GM23338 (cell line): ENCODE measurements around the gene VAMP3. TPM values are rescaled to one million over a fixed set of nuclear protein-coding genes. Genes with fewer than 3 reads are reported as not detected.
A peak's percentile ranks its signal among the peaks of the same experiment; 100 is the strongest.

ENCODE experiments used
- ATAC-seq: fragments of 200-7000 bp; cut with Tn5 transposase; 3 replicates; pipeline ENCODE4 v1.9.1; 2020
- DNase-seq: peaks from one replicate; pipeline ENCODE4 v3.0.0-alpha.2; 2015; ENCODE audit warnings: low spot score
- H2AFZ ChIP-seq: fragments of 200-600 bp; sonication (generic); 2 replicates; pipeline ENCODE4 v1.8.0; 2016; ENCODE audit warnings: antibody characterized with exemption, mild to moderate bottlenecking, moderate library complexity
- H3F3A ChIP-seq: fragments of 200-600 bp; sonication (generic); replicated peaks from 2 replicates; pipeline ENCODE4 v1.8.0; 2017; ENCODE audit warnings: antibody characterized with exemption, mixed run types, low read depth
- H3K27ac ChIP-seq: fragments of 200-600 bp; sonication (generic); 2 replicates; pipeline ENCODE4 v1.6.1; 2016; ENCODE audit warnings: low read depth
- H3K27me3 ChIP-seq: fragments of 200-600 bp; sonication (generic); 2 replicates; pipeline ENCODE4 v1.8.0; 2016; ENCODE audit warnings: mild to moderate bottlenecking, mixed run types, moderate library complexity; ENCODE audit not compliant: insufficient read depth
- H3K36me3 ChIP-seq: fragments of 200-600 bp; sonication (generic); 2 replicates; pipeline ENCODE4 v1.8.0; 2016; ENCODE audit warnings: mild to moderate bottlenecking; ENCODE audit not compliant: insufficient read depth
- H3K4me1 ChIP-seq: fragments of 200-600 bp; sonication (generic); 2 replicates; pipeline ENCODE4 v1.8.0; 2016; ENCODE audit warnings: mild to moderate bottlenecking, moderate library complexity; ENCODE audit not compliant: insufficient read depth
- H3K4me2 ChIP-seq: fragments of 200-600 bp; sonication (generic); 2 replicates; pipeline ENCODE4 v1.7.1; 2017; ENCODE audit warnings: mixed run types
- H3K4me3 ChIP-seq: fragments of 200-600 bp; sonication (generic); 2 replicates; pipeline ENCODE4 v1.6.1; 2016; ENCODE audit warnings: mixed run types
- H3K79me2 ChIP-seq: fragments of 200-600 bp; sonication (generic); replicated peaks from 2 replicates; pipeline ENCODE4 v1.8.0; 2017; ENCODE audit warnings: mild to moderate bottlenecking; ENCODE audit not compliant: insufficient read depth
- H3K9me2 ChIP-seq: fragments of 200-600 bp; sonication (generic); 2 replicates; pipeline ENCODE4 v1.8.0; 2017; ENCODE audit not compliant: insufficient read depth
- H4K20me1 ChIP-seq: fragments of 200-600 bp; sonication (generic); replicated peaks from 2 replicates; pipeline ENCODE4 v1.8.0; 2017; ENCODE audit warnings: mild to moderate bottlenecking; ENCODE audit not compliant: insufficient read depth
- H3K27ac Mint-ChIP-seq: 2 replicates; pipeline ENCODE4 v1.8.0; 2020; ENCODE audit warnings: inconsistent platforms, mild to moderate bottlenecking, moderate library complexity, mixed read lengths
- H3K27me3 Mint-ChIP-seq: 3 replicates; pipeline ENCODE4 v1.8.0; 2022; ENCODE audit warnings: low read depth, mild to moderate bottlenecking, moderate library complexity, mixed read lengths, inconsistent platforms; ENCODE audit not compliant: insufficient read depth, poor library complexity
- H3K36me3 Mint-ChIP-seq: 3 replicates; pipeline ENCODE4 v1.8.0; 2021; ENCODE audit warnings: low read depth, mild to moderate bottlenecking, inconsistent platforms, moderate library complexity, mixed read lengths
- H3K4me1 Mint-ChIP-seq: 3 replicates; pipeline ENCODE4 v1.8.0; 2020; ENCODE audit warnings: mild to moderate bottlenecking, inconsistent platforms, mixed read lengths
- H3K4me3 Mint-ChIP-seq: 3 replicates; pipeline ENCODE4 v1.8.0; 2021; ENCODE audit warnings: moderate library complexity, mild to moderate bottlenecking, inconsistent platforms, mixed read lengths
- H3K9me3 Mint-ChIP-seq: 3 replicates; pipeline ENCODE4 v1.8.0; 2020; ENCODE audit warnings: moderate library complexity, mild to moderate bottlenecking, inconsistent platforms, mixed read lengths
- CREB1 ChIP-seq: fragments of 250-450 bp; sonication (Bioruptor Pico); IDR thresholded peaks from 2 replicates; pipeline ENCODE4 v1.5.0; 2020; ENCODE audit warnings: low read depth, mild to moderate bottlenecking, moderate library complexity
- EZH2 ChIP-seq: fragments of 200-600 bp; sonication (generic); IDR thresholded peaks from one replicate; pipeline ENCODE4 v1.8.0; 2017; ENCODE audit warnings: antibody characterized with exemption, mild to moderate bottlenecking, low read depth; ENCODE audit not compliant: unreplicated experiment
- EZH2phosphoT487 ChIP-seq: fragments of 200-600 bp; sonication (generic); IDR thresholded peaks from one replicate; pipeline ENCODE4 v1.8.1; 2018; ENCODE audit warnings: antibody characterized with exemption; ENCODE audit not compliant: unreplicated experiment
- JUNB ChIP-seq: IDR thresholded peaks from one replicate; pipeline ENCODE4 v1.6.1; 2016; ENCODE audit warnings: antibody characterized with exemption; ENCODE audit not compliant: unreplicated experiment
- POLR2AphosphoS5 ChIP-seq: IDR thresholded peaks from 2 replicates; pipeline ENCODE4 v1.6.1; 2016; ENCODE audit warnings: antibody characterized with exemption, low read depth
- ZNF114 ChIP-seq: fragments of 250-450 bp; sonication (Bioruptor Pico); IDR thresholded peaks from 2 replicates; pipeline ENCODE4 v1.5.0; 2020; ENCODE audit warnings: mild to moderate bottlenecking, moderate library complexity
- polyA plus RNA-seq: library from polyadenylated mRNA; unstranded; fragments of >200 nt; fragmentation: Nextera tagmentation; extraction: Ambion mirVana; gene quantifications from 2 replicates; pipeline ENCODE4 v1.2.1, GENCODE V29; 2016
- total RNA-seq: library from RNA; depleted of rRNA; stranded (reverse); fragments of >200 nt; shearing (Covaris generic); gene quantifications from 2 replicates; pipeline ENCODE4 v1.2.3, GENCODE V29; 2014
- TF ChIP-seq, protein P1 (sequence below), 2 experiments: fragments of 200-600 bp in 1 of 2; sonication (generic) in 1 of 2; conservative IDR thresholded peaks; 2 replicates each; pipeline versions ENCODE4 v1.5.1 to v1.6.1; 2016 to 2017; ENCODE audit warnings: antibody characterized with exemption in 2 of 2, low read depth in 2 of 2, mild to moderate bottlenecking in 2 of 2, moderate library complexity in 1 of 2
- TF ChIP-seq, protein P2 (sequence below): IDR thresholded peaks from 2 replicates; pipeline ENCODE4 v1.6.1; 2016; ENCODE audit warnings: antibody characterized with exemption
- TF ChIP-seq, protein P3 (sequence below): IDR thresholded peaks from one replicate; pipeline ENCODE4 v1.6.1; 2018; ENCODE audit warnings: antibody characterized with exemption; ENCODE audit not compliant: unreplicated experiment

The VAMP3 gene
- total and polyA plus RNA-seq, 2 experiments from 2014 or later: 16.3 to 43.0 TPM

DNA sequence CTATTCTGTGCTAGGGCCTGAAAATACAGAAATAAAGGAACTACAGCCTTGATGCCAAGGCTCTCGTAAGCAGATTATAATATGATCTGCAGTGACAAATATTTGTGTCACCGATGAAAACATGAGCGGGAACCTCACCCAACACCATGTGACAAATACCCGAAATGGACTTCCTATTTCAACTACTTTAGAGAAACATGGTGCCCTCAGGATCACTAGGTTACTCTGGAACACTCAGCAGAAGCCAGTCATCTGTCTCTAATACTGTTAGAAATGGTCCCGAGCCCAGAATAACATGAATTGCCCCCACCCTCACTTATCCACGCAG, 463 bp upstream of the VAMP3 start (continued):
- TF ChIP-seq, protein P1, sequence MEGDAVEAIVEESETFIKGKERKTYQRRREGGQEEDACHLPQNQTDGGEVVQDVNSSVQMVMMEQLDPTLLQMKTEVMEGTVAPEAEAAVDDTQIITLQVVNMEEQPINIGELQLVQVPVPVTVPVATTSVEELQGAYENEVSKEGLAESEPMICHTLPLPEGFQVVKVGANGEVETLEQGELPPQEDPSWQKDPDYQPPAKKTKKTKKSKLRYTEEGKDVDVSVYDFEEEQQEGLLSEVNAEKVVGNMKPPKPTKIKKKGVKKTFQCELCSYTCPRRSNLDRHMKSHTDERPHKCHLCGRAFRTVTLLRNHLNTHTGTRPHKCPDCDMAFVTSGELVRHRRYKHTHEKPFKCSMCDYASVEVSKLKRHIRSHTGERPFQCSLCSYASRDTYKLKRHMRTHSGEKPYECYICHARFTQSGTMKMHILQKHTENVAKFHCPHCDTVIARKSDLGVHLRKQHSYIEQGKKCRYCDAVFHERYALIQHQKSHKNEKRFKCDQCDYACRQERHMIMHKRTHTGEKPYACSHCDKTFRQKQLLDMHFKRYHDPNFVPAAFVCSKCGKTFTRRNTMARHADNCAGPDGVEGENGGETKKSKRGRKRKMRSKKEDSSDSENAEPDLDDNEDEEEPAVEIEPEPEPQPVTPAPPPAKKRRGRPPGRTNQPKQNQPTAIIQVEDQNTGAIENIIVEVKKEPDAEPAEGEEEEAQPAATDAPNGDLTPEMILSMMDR (conservative IDR thresholded peaks at IDR 0.05; ENCODE audit: low read depth in 2 of 2): no peak
- TF ChIP-seq, protein P2, sequence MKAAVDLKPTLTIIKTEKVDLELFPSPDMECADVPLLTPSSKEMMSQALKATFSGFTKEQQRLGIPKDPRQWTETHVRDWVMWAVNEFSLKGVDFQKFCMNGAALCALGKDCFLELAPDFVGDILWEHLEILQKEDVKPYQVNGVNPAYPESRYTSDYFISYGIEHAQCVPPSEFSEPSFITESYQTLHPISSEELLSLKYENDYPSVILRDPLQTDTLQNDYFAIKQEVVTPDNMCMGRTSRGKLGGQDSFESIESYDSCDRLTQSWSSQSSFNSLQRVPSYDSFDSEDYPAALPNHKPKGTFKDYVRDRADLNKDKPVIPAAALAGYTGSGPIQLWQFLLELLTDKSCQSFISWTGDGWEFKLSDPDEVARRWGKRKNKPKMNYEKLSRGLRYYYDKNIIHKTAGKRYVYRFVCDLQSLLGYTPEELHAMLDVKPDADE: no peak
- TF ChIP-seq ZNF114: no peak

DNA sequence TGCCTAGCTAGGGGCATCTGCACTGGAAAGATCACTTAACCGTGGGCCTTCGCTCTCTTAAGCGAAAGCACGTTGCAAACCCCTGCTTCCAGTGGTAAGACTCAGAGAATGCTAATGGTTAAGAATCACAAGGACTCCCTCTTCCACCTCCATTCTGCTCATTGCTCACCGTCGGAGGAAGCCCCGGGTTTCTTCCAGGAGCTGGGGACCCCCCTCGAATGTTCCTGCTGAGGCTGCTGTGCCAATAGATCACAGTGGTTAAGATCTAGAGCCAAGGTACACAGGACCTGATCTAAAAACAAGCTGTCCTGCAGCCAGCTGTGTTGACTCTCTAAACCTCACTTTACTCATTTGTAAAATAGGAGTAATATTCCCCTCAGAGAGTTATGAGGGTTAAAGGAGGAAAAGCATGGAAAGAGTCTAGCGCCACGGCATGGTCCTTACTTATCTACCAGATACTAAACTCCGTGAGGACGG, 765 bp downstream of the VAMP3 start:
- peak overlapping the region; percentile 90 for H3K4me3 Mint-ChIP-seq
- Histone ChIP-seq H3K9me2 (no peaks in the 10 kb centered on the region), H3K27ac (peak overlapping the region; percentile 83), H4K20me1 (peaks cover 13% of the 10 kb centered on the region), H3K79me2 (peaks cover 49% of the 10 kb centered on the region), H3K4me2 (peak overlapping the region; percentile 89), H3F3A (no peaks in the 10 kb centered on the region), H3K4me1 (peaks cover 7% of the 10 kb centered on the region), H2AFZ (no peak overlapping the region), H3K4me3 (peak overlapping the region; percentile 95), H3K36me3 (peaks cover under 1% of the 10 kb centered on the region; the same call in 1 of the 2 replicates), H3K27me3 (no peaks in the 10 kb centered on the region)
- H3K36me3 Mint-ChIP-seq: peaks cover 23% of the 10 kb centered on the region
- H3K9me3 Mint-ChIP-seq: no peaks in the 10 kb centered on the region
- H3K27ac Mint-ChIP-seq: peak overlapping the region; percentile 80
- no peak for DNase-seq
- H3K4me1 Mint-ChIP-seq: peaks cover 10% of the 10 kb centered on the region; the same call in 2 of the 3 replicates
- ATAC-seq: no peak
- peaks cover 2% of the 10 kb centered on the region for H3K27me3 Mint-ChIP-seq
- TF ChIP-seq, protein P2: no peak
- TF ChIP-seq, protein P1 (conservative IDR thresholded peaks at IDR 0.05; ENCODE audit: low read depth in 2 of 2): no peak
- TF ChIP-seq JUNB: no peak
- TF ChIP-seq EZH2phosphoT487: no peak
- TF ChIP-seq CREB1: no peak
- TF ChIP-seq, protein P3, sequence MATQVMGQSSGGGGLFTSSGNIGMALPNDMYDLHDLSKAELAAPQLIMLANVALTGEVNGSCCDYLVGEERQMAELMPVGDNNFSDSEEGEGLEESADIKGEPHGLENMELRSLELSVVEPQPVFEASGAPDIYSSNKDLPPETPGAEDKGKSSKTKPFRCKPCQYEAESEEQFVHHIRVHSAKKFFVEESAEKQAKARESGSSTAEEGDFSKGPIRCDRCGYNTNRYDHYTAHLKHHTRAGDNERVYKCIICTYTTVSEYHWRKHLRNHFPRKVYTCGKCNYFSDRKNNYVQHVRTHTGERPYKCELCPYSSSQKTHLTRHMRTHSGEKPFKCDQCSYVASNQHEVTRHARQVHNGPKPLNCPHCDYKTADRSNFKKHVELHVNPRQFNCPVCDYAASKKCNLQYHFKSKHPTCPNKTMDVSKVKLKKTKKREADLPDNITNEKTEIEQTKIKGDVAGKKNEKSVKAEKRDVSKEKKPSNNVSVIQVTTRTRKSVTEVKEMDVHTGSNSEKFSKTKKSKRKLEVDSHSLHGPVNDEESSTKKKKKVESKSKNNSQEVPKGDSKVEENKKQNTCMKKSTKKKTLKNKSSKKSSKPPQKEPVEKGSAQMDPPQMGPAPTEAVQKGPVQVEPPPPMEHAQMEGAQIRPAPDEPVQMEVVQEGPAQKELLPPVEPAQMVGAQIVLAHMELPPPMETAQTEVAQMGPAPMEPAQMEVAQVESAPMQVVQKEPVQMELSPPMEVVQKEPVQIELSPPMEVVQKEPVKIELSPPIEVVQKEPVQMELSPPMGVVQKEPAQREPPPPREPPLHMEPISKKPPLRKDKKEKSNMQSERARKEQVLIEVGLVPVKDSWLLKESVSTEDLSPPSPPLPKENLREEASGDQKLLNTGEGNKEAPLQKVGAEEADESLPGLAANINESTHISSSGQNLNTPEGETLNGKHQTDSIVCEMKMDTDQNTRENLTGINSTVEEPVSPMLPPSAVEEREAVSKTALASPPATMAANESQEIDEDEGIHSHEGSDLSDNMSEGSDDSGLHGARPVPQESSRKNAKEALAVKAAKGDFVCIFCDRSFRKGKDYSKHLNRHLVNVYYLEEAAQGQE: no peak
- TF ChIP-seq POLR2AphosphoS5: no peak
- no peak for TF ChIP-seq EZH2
